K562 treated with DMSO at 1 percent for 12 hours (cell line): ENCODE measurements around the gene FXR2. TPM values are rescaled to one million over a fixed set of nuclear protein-coding genes. Genes with fewer than 3 reads are reported as not detected.

Experiments used
- total RNA-seq: library from RNA; unstranded; fragments of 300-600 nt; gene quantifications from 2 replicates; pipeline ENCODE4 v1.2.3, GENCODE V29; 2022; ENCODE audit not compliant: insufficient read depth

Gene FXR2
- total RNA-seq, result 43.7 and 60.0 TPM in 2 replicates

DNA sequence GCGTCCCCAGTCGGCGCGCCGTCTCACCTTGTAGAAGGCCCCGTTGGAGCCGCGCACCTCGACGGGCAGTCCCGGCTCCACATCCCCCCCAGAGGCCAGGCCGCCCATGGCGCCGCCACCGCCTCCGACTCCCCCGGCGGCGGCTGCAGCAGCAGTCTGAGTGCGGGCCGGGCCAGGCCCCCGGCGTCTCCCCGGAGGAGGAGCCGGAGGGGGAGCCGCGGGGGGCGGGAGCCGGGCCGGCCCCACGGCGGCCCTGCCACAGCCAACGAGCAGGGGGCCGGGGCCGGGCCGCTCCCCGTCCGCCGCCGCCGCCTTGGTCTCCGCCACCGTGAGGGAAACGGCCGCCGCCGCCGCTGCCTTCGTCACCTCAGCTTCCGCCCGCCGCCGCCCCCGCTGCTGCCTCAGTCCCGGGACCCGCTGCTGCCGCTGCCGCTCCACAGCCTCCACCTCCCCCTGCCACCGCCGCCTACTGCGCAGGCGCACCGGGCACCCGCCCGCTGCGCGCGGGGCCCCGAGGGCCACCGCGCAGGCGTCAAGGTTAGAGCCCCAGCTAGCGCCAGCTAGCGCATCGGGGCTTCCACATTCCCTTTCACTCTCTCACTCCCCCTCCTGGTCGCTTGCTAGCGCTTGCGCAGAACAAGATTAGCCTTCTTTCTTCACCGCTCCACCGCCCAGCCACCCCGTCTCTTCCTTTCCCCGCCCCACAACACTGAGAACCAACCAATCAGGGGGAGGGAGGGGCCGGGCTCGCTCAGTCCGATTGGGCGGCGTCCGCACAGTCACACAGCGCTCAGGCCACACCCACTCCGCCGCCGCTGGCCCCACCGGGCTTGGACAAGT is at the start of gene FXR2:
Gene FXR2, minus strand, starts transcription at position 473 of the 840 bp plus-strand sequence. Its CDS starts 365 bp downstream, at position 108.

DNA sequence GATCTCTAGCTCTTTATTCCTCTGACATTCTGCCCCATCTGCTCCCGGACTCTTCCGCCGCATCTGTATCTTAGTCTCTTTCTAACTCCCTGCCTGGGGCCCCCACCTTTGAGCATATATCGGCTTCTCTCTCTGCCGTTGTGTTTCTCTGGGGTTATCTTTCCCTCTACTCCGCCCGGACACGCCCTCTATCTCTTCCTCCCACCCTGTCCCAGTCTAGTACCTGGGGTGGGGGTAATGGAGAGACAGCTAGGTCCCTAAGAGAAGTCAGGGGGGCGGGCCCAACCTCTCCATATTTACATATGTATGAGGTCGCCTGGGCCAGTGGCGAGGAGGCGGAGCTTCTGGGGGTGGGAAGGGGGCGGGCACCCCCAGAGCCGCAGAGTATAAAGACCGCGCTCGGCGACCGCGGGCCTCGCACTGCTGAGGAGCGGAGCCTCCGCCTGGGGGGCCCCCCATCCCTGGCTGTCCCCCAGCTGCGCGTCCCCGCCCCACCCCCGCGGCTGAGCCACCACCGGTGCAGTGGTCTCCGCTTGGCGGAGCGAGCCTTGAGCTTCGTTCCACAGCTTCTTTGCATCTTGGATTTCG is 35.9 kb upstream of the FXR2 start, which contains the start of gene ATP1B2:
Gene ATP1B2, plus strand, starts transcription at position 418 of the 588 bp plus-strand sequence. CDS start 593 bp downstream, outside the sequence.

DNA sequence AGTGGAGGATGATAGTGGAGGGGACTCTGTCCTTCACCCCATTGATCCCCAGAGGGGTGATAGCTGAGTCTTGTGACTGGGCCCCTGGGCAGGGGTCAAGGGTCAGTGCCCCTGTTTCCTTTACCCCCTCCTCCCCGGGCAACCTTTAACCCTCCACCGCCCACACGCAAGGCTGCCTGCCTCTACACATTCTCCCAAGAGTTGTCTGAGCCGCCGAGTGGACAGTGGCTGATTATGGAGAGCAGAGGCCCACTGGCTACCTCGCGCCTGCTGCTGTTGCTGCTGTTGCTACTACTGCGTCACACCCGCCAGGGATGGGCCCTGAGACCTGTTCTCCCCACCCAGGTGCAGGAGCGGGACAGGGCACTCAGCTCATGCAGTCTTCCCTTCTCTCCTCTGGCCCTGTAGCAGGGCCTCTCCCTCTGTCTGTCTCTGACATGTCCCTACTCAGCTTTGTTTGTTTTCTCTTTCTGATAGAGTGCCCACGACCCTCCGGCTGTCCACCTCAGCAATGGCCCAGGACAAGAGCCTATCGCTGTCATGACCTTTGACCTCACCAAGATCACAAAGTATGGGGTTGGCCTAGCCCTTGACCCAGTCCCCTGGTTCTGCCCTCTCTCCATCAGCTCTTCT is 15.4 kb upstream of the FXR2 start, which contains the start of gene SHBG:
Gene SHBG, plus strand, starts transcription at position 197 of the 633 bp plus-strand sequence. Its CDS starts 38 bp downstream, at position 235.

DNA sequence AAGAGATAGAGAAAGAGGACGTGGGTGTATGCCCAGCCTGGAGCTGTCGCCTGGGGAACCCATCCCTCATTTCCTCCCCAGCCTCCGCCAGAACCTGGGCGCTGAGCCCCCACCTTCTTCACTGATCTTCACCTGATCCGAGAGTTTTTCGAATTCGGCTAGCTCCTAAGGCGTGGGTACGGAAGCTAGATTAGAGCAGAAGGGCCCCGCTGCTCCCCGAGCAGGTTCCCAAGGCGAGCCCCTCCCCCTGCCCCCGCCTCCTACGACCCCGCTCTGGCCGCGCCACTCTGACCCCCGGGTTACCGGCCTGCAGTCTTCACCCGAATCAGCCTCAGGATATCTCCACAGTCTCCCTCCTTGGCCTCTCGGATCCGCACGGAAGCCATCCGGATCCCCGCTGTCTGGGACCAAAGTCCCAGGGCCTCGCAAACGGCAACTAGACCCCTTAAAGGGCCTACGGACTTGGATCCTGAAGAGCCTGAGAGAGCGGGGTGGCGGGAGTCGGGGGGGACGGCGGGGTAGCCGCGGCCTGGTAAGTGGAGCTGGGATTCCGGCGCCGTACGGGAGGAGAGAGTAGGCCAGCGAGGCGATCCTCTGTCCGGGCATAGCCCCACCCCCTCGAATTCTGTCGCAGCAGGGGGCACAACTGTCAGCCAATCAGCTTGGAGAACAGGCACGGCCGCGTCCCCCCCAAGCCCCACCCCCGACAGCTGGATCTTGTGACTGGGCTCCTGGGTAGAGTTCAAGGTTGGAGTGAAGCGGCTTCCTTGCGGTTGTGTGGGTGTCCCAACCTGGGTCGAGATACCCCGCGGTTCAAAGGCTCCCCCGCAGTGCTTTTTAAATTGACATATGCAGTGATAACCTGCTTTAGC is 12.8 kb upstream of the FXR2 start, which contains the start of gene SAT2:
Gene SAT2, minus strand, starts transcription at position 572 of the 872 bp plus-strand sequence. Its CDS starts 186 bp downstream, at position 386.

DNA sequence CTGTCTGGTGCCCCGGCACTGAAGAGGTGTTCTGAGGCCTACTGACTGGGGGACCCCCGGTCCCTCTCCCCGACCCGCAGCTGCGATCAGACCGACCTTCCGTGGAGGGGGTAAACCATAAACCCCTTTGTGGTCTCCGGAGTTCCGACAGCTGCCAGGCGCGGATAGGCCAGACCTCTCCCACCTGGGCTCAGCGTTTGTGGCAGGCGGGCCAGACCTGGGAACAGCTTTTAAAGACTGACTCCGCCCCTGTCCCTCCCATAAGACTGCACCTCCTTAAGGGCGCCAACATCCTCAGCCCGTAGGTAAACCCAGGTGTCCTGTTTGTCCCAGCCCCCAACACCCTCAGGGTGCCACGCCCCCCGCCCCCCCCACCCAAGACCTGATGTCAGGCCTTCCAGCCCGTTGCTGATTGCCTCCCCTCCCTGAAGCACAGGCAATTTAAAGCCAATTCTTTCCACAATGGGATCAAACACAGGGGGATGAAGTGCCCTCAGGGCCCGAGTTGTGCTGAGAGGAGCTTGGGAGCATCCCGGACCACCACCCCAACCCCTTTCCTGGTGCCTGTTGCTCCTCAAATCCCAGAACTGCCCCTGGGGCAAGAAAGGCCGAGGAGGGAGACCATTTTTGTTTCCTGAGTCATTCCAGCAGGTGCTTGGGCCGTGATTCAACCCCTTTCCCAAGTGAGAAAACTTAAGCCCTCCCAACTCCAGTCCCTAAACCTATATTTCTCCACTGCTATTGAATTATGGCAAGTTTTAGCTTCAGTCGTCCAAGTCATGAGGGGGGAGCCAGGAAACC is 24.6 kb downstream of the FXR2 start, which contains the start of gene SOX15:
Gene SOX15, minus strand, starts transcription at position 204 of the 801 bp plus-strand sequence. CDS start 418 bp downstream, outside the sequence.

DNA sequence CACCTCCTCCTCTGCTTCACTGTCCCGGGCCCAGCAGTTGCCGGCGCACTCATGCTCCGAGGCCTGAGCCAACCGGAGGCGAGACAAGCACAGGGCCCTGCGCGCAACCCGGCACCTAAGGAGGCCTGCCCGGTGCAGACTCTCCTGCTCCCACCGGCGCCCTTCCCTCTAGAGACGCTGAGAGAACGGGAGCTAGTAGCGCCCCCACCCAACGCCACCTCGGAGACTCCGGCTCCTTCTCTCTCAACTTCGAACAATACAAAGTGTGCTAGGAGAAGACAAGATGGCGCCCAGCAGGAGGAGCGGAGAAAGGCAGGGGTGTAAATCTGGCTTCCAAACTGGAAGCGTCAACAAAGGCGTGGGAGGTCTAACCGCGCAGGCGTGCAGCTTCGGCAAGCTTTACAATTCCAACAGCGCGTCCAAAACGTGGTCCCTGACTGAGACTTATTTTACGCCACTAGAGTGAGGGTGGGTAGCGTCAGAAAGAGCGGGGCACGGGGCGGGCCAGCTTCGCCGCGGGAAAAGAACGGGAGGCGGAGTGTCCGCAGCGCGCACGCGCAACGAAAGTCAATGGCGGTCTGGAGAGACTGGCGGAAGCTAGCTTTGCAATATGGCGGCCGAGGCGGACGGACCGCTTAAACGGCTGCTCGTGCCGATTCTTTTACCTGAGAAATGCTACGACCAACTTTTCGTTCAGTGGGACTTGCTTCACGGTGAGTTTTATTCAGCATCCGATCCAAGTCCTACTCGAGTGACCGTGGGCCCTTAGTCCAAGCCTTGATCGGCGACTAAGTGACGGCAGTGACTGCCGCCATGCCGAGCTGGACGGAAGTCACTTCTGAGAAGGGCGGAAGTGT is 31.2 kb downstream of the FXR2 start, which contains the start of gene MPDU1:
Gene MPDU1, plus strand, starts transcription at position 600 of the 857 bp plus-strand sequence. Its CDS starts 11 bp downstream, at position 611.

DNA sequence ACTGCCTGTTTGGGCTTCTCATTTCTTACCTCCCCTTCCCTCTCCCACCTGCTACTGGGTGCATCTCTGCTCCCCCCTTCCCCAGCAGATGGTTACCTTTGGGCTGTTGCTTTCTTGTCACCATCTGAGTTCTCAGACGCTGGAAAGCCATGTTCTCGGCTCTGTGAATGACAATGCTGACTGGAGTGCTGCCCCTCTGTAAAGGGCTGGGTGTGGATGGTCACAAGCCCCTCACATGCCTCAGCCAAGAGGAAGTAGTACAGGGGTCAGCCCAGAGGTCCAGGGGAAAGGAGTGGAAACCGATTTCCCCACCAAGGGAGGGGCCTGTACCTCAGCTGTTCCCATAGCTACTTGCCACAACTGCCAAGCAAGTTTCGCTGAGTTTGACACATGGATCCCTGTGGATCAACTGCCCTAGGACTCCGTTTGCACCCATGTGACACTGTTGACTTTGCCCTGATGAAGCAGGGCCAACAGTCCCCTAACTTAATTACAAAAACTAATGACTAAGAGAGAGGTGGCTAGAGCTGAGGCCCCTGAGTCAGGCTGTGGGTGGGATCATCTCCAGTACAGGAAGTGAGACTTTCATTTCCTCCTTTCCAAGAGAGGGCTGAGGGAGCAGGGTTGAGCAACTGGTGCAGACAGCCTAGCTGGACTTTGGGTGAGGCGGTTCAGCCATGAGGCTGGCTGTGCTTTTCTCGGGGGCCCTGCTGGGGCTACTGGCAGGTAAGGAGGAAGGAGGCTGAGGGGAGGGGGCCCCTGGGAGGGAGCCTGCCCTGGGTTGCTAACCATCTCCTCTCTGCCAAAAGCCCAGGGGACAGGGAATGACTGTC is 35.5 kb downstream of the FXR2 start, which contains the start of gene CD68:
Gene CD68, plus strand, starts transcription at position 638 of the 833 bp plus-strand sequence. Its CDS starts 40 bp downstream, at position 678.

DNA sequence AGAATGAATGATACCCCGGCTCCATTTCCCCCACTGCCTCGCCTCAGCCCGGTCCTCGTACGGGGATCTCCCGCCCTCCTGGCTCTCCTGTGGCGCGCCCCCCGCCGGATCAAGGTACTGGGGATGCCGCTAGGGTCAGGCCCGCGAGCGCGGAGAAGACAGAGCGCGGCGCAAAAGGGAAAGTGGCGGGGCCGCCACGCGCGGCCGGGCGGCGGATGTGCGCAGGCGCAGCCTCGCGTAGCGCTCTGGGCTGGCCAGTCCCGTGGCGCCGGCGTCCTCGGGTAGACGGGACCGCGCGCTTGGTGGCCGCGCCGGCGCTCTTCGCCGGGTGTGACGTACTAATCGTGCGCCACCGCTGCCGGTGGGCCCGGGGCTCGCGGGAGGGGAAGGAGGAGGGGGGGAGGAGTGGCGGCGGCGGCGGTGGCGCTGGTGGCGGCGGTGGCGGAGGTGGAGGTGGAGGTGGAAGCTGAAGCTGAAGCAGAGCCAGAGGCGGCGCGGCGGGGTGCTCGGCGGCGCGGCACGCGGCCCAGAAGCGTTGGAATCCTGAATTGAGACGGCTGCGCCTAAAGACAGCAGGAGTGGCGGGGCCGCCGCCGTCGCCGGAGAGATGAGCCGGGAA is 53.0 kb downstream of the FXR2 start, which contains the start of gene SENP3:
Gene SENP3, plus strand, starts transcription at position 331 of the 619 bp plus-strand sequence. CDS start 1,158 bp downstream, outside the sequence.

DNA sequence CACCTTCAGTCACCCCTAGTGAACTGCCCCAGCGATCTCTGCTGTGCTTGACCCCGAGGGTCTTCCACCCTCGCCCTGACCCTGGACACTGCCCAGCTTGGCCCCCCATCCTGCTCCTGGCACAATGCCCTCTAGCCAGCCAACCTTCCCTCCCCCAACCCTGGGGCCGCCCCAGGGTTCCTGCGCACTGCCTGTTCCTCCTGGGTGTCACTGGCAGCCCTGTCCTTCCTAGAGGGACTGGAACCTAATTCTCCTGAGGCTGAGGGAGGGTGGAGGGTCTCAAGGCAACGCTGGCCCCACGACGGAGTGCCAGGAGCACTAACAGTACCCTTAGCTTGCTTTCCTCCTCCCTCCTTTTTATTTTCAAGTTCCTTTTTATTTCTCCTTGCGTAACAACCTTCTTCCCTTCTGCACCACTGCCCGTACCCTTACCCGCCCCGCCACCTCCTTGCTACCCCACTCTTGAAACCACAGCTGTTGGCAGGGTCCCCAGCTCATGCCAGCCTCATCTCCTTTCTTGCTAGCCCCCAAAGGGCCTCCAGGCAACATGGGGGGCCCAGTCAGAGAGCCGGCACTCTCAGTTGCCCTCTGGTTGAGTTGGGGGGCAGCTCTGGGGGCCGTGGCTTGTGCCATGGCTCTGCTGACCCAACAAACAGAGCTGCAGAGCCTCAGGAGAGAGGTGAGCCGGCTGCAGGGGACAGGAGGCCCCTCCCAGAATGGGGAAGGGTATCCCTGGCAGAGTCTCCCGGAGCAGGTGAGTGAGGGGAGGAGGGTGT is 56.0 kb downstream of the FXR2 start, which contains the start of gene TNFSF13:
Gene TNFSF13, plus strand, starts transcription at position 207 of the 776 bp plus-strand sequence. Its CDS starts 290 bp downstream, at position 497.

DNA sequence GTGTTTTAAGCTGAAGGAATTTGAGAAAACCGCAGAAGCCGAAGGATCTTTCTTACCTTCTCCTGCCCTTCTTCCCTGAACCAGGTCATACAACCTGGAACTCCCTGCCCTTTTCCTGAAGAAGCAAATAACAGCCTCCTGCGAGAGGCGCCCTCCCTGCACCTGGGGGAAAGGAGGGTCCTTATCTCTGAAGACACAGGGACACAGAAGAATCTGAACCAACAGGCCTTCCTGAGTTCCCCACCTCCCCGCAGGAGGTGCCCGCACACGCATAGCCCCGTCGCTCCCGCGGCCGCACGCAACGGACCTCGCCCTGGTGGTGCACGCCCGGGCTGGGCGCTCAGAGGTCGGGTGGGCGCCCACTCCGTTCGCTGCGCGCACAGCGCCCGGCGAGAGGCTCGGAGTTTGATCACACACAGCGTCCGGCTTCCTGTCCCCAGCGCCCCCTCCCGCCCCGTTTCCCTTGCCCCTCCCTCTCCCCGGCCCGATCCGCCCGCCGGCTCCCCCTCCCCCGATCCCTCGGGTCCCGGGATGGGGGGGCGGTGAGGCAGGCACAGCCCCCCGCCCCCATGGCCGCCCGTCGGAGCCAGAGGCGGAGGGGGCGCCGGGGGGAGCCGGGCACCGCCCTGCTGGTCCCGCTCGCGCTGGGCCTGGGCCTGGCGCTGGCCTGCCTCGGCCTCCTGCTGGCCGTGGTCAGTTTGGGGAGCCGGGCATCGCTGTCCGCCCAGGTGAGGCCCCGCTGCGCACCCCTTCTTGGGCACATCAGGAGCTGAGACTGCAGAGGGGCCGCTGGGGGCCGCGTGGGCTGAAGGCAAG is 65.9 kb downstream of the FXR2 start, which contains the start of gene TNFSF12:
Gene TNFSF12, plus strand, starts transcription at position 474 of the 816 bp plus-strand sequence. Its CDS starts 96 bp downstream, at position 570.

Other genes with a start within 250 kb of the FXR2 start
- gene TNK1, start 233.8 kb downstream of the FXR2 start, total RNA-seq, result 4.7 and 6.0 TPM in 2 replicates
- gene PLSCR3, start 220.4 kb downstream of the FXR2 start, total RNA-seq, result 7.2 and 9.4 TPM in 2 replicates
- 43.4 and 76.9 TPM in 2 replicates for gene TMEM256, start 210.8 kb downstream of the FXR2 start, total RNA-seq
- gene NLGN2, start 207.1 kb downstream of the FXR2 start, total RNA-seq, result 4.4 and 13.0 TPM in 2 replicates
- not detected in 2 replicates for gene SPEM1, start 194.6 kb downstream of the FXR2 start, total RNA-seq
- gene SPEM2, start 189.3 kb downstream of the FXR2 start, total RNA-seq, result not detected in 2 replicates
- not detected in 2 replicates for gene SPEM3, start 186.0 kb downstream of the FXR2 start, total RNA-seq
- gene TMEM102, start 179.5 kb downstream of the FXR2 start, total RNA-seq, result 12.3 and 12.6 TPM in 2 replicates
- 3.8 and 6.1 TPM in 2 replicates for gene FGF11, start 175.4 kb downstream of the FXR2 start, total RNA-seq
- 10.1 and 10.9 TPM in 2 replicates for gene CHRNB1, start 169.8 kb downstream of the FXR2 start, total RNA-seq
- gene ZBTB4, start 135.3 kb downstream of the FXR2 start, total RNA-seq, result 1.2 and 5.1 TPM in 2 replicates
- gene SLC35G6, start 133.5 kb downstream of the FXR2 start, total RNA-seq, result not detected in 2 replicates
- gene POLR2A, start 130.5 kb downstream of the FXR2 start, total RNA-seq, result 19.1 and 87.4 TPM in 2 replicates
- gene TNFSF12, start 65.8 kb downstream of the FXR2 start, total RNA-seq, result 0.73 TPM in 1 of 2 replicates, not detected in the other
- gene TNFSF13, start 56.1 kb downstream of the FXR2 start, total RNA-seq, result 2.0 TPM in 1 of 2 replicates, not detected in the other
- 34.6 and 35.9 TPM in 2 replicates for gene SENP3, start 53.0 kb downstream of the FXR2 start, total RNA-seq
- 29.0 and 33.7 TPM in 2 replicates for gene CD68, start 35.3 kb downstream of the FXR2 start, total RNA-seq
- 58.4 and 59.6 TPM in 2 replicates for gene MPDU1, start 31.0 kb downstream of the FXR2 start, total RNA-seq
- gene SOX15, start 24.8 kb downstream of the FXR2 start, total RNA-seq, result 2.3 and 5.6 TPM in 2 replicates
- 61.5 and 61.6 TPM in 2 replicates for gene SAT2, start 12.9 kb upstream of the FXR2 start, total RNA-seq
- not detected in 2 replicates for gene SHBG, start 15.2 kb upstream of the FXR2 start, total RNA-seq
- 1.7 and 4.2 TPM in 2 replicates for gene ATP1B2, start 36.0 kb upstream of the FXR2 start, total RNA-seq
- gene TP53, start 72.6 kb upstream of the FXR2 start, total RNA-seq, result 5.9 and 6.0 TPM in 2 replicates
- gene WRAP53, start 73.6 kb upstream of the FXR2 start, total RNA-seq, result 40.5 and 46.5 TPM in 2 replicates
- gene EFNB3, start 90.3 kb upstream of the FXR2 start, total RNA-seq, result not detected in 2 replicates
- gene DNAH2, start 102.8 kb upstream of the FXR2 start, total RNA-seq, result not detected in 2 replicates
- 4.7 and 22.0 TPM in 2 replicates for gene KDM6B, start 219.3 kb upstream of the FXR2 start, total RNA-seq
- 2.8 TPM in 1 of 2 replicates, not detected in the other for gene TMEM88, start 240.2 kb upstream of the FXR2 start, total RNA-seq
- gene NAA38, start 242.7 kb upstream of the FXR2 start, total RNA-seq, result 49.9 and 82.9 TPM in 2 replicates
- gene CYB5D1, start 243.1 kb upstream of the FXR2 start, total RNA-seq, result 0.70 and 2.5 TPM in 2 replicates